Measurements from ENCODE around the gene MTIF3.
A peak's percentile ranks its signal among the peaks of the same experiment; 100 is the strongest.
"Not testable (repeated sequence)": the region's sequence is repeated elsewhere in the genome, so short reads cannot be mapped to it uniquely, and the experiment has no call there.

The MTIF3 gene

GRCh38 chr13:27408074-27408473, 42.3 kb downstream of the MTIF3 start:
- DNase-seq, result no peak

- peak; percentile 29 to 31 for DNase-seq
These were observed 44.0 kb downstream of the MTIF3 start for GRCh38 chr13:27406178-27406939.

GRCh38 chr13:27405546-27406134, 44.7 kb downstream of the MTIF3 start:
- no peak for DNase-seq

GRCh38 chr13:27404680-27405079, 45.7 kb downstream of the MTIF3 start:
- DNase-seq, result no peak

GRCh38 chr13:27403727-27404385, 46.5 kb downstream of the MTIF3 start:
- no peak for DNase-seq

GRCh38 chr13:27403203-27403678, 47.1 kb downstream of the MTIF3 start:
- DNase-seq, result no peak

GRCh38 chr13:27401210-27401609, 49.2 kb downstream of the MTIF3 start:
- no peak for DNase-seq

GRCh38 chr13:27400405-27400804, 50.0 kb downstream of the MTIF3 start:
- not testable (repeated sequence) for DNase-seq

GRCh38 chr13:27398360-27398759, 52.0 kb downstream of the MTIF3 start:
- no peak for DNase-seq

GRCh38 chr13:27396252-27396846, 54.0 kb downstream of the MTIF3 start:
- no peak for DNase-seq

- no peak for DNase-seq
These were observed 55.3 kb downstream of the MTIF3 start for GRCh38 chr13:27395007-27395510.

- no peak for DNase-seq
These were observed 57.3 kb downstream of the MTIF3 start for GRCh38 chr13:27393101-27393500.

GRCh38 chr13:27391471-27391870, 58.9 kb downstream of the MTIF3 start:
- no peak for DNase-seq

GRCh38 chr13:27389891-27390290, 60.5 kb downstream of the MTIF3 start:
- DNase-seq, result no peak

GRCh38 chr13:27388241-27388640, 62.1 kb downstream of the MTIF3 start:
- DNase-seq, result no peak

Data from activated T-cell treated with anti-CD3 and anti-CD28 coated beads, Interleukin-2, amount 50 U/mL, for 48 hours (primary cell).